Measurements from ENCODE around the gene AIP. TPM values are rescaled to one million over a fixed set of nuclear protein-coding genes. Genes with fewer than 3 reads are reported as not detected.

The AIP gene
- total RNA-seq, 1 experiment from 2014 or later = 87.8 TPM

- ChIA-PET CTCF (no interaction called here), POLR2A (no interaction called here)
- in situ Hi-C loops (cut with HindIII; ENCODE audit: low pct_unique_long_range_greater_than_20kb, low sequenced_read_pairs) (no loop called here), intact Hi-C loops (cut with micrococcal nuclease; ENCODE audit: unreplicated experiment) (no loop called here)
- Histone ChIP-seq H3K9me3 (ENCODE audit: control insufficient read depth, insufficient read depth, low read depth, low read length) (no peaks in the 10 kb centered on the region), H3K27me3 (ENCODE audit: control insufficient read depth, insufficient read depth, low read length) (no peaks in the 10 kb centered on the region), H3K4me3 (ENCODE audit: low read depth in 2 of 2, low read length in 2 of 2) (no peak overlapping the region), H3K4me1 (ENCODE audit: control insufficient read depth, insufficient read depth, low read length) (peaks cover 43% of the 10 kb centered on the region), H3K27ac (ENCODE audit: low read length) (peak overlapping the region; percentile 52), H3K36me3 (ENCODE audit: control insufficient read depth, insufficient read depth, low read length) (peaks cover 2% of the 10 kb centered on the region; the same call in 1 of the 2 replicates)
- no peak for TF ChIP-seq SIN3A (IDR thresholded peaks at IDR 0.05; ENCODE audit: borderline replicate concordance, insufficient read depth, low read depth, low read length)
- TF ChIP-seq TCF7L2 (IDR thresholded peaks at IDR 0.05; ENCODE audit: low read depth, low read length) = no peak
- no peak for TF ChIP-seq POLR2AphosphoS5 (IDR thresholded peaks at IDR 0.05; ENCODE audit: low read depth, low read length)
- no peak for TF ChIP-seq REST (IDR thresholded peaks at IDR 0.05; ENCODE audit: insufficient read depth in 1 of 2, low read depth in 2 of 2, low read length in 1 of 2)
- TF ChIP-seq, protein P1, sequence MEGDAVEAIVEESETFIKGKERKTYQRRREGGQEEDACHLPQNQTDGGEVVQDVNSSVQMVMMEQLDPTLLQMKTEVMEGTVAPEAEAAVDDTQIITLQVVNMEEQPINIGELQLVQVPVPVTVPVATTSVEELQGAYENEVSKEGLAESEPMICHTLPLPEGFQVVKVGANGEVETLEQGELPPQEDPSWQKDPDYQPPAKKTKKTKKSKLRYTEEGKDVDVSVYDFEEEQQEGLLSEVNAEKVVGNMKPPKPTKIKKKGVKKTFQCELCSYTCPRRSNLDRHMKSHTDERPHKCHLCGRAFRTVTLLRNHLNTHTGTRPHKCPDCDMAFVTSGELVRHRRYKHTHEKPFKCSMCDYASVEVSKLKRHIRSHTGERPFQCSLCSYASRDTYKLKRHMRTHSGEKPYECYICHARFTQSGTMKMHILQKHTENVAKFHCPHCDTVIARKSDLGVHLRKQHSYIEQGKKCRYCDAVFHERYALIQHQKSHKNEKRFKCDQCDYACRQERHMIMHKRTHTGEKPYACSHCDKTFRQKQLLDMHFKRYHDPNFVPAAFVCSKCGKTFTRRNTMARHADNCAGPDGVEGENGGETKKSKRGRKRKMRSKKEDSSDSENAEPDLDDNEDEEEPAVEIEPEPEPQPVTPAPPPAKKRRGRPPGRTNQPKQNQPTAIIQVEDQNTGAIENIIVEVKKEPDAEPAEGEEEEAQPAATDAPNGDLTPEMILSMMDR (IDR thresholded peaks at IDR 0.05) = no peak
- DNase-seq (ENCODE audit: low read depth, low spot score) = no peak
- ATAC-seq = no peak
- no TSS peak for BruUV-seq (replicated peaks)
These were observed 16.5 kb upstream of the AIP start for GRCh38 chr11:67466367-67466766.

DNA sequence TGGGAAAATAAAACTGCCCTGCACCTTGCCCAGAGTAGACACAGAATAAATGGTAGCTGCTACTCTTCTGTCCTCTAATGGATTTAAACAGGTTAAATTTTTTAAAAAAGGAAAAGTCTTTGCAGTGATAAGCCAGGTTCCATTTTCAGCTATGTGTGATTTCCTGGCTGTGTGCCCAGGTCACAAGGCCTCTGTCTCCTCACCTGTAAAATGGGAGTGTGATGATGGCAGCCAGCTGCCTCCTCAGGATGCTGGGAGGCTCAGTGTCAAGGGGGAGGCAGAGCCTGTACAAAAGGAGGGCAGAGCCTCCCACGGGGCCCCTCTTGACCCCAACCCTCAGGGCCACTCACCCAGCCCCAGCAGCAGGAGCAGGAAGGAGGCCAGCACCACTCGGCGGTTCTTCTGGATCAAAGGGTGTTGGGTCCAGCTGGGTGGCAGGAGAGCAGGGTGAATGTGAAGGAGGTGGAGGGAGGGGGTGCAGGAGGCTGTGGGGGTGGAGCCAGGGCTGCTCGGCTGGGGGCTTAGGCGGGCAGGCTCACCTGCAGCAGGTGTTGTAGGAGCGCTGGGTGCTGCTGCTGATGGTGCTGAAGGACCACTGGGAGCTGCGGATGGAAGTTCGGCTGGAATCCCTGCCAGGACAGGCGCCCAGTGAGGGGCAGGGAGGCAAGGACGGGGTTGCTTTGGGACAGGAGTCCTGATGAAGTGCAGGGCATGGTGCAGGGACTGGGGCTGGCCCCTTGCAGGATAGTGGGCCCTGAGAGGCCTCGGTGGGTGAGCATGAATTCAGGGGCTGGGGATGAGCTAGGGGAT, 15.7 kb upstream of the AIP start:
- CTCF ChIA-PET = no interaction called here
- H3K4me3 ChIP-seq (ENCODE audit: low read depth in 2 of 2, low read length in 2 of 2) = no peak overlapping the region
- H3K4me1 ChIP-seq (ENCODE audit: control insufficient read depth, insufficient read depth, low read length) = peaks cover 43% of the 10 kb centered on the region
- H3K27me3 ChIP-seq (ENCODE audit: control insufficient read depth, insufficient read depth, low read length) = no peaks in the 10 kb centered on the region
- no peak for ATAC-seq
- no peaks in the 10 kb centered on the region for H3K9me3 ChIP-seq (ENCODE audit: control insufficient read depth, insufficient read depth, low read depth, low read length)
- TF ChIP-seq, protein P1 (IDR thresholded peaks at IDR 0.05) = no peak
- TF ChIP-seq SIN3A (IDR thresholded peaks at IDR 0.05; ENCODE audit: borderline replicate concordance, insufficient read depth, low read depth, low read length) (no peak), REST (IDR thresholded peaks at IDR 0.05; ENCODE audit: insufficient read depth in 1 of 2, low read depth in 2 of 2, low read length in 1 of 2) (no peak), POLR2AphosphoS5 (IDR thresholded peaks at IDR 0.05; ENCODE audit: low read depth, low read length) (no peak), TCF7L2 (IDR thresholded peaks at IDR 0.05; ENCODE audit: low read depth, low read length) (no peak)
- BruUV-seq (replicated peaks) = no TSS peak
- peak overlapping the region; percentile 52 for H3K27ac ChIP-seq (ENCODE audit: low read length)
- DNase-seq (ENCODE audit: low read depth, low spot score) = no peak
- POLR2A ChIA-PET = no interaction called here
- in situ Hi-C loops (cut with HindIII; ENCODE audit: low pct_unique_long_range_greater_than_20kb, low sequenced_read_pairs) (no loop called here), intact Hi-C loops (cut with micrococcal nuclease; ENCODE audit: unreplicated experiment) (no loop called here)
- peaks cover 2% of the 10 kb centered on the region; the same call in 1 of the 2 replicates for H3K36me3 ChIP-seq (ENCODE audit: control insufficient read depth, insufficient read depth, low read length)

Data from Panc1 (cell line).